Measurements from ENCODE around the gene NET1. TPM values are rescaled to one million over a fixed set of nuclear protein-coding genes. Genes with fewer than 3 reads are reported as not detected.

Gene NET1
- total and polyA plus RNA-seq, 9 donors: 31.0 to 79.2 (median 51.0) TPM

- Histone ChIP-seq H3K27ac (no peak overlapping the region), H3K9me3 (no peaks in the 10 kb centered on the region), H3K4me3 (no peak overlapping the region), H3K27me3 (no peaks in the 10 kb centered on the region), H3K36me3 (no peaks in the 10 kb centered on the region), H3K4me1 (ENCODE audit: insufficient read depth) (no peaks in the 10 kb centered on the region)
- no peak for TF ChIP-seq EP300 (IDR thresholded peaks at IDR 0.05)
- no peak for DNase-seq
- WGBS, 3 donors: 49 to 66% (median 63%) methylated on average over 3 of the region's 3 CpGs
- intact Hi-C loops (cut with DNase I): no loop called here
Measured at GRCh38 chr10:5493691-5494090, 81.3 kb downstream of the NET1 start.

- no peak overlapping the region for H3K27ac ChIP-seq
- H3K4me3 ChIP-seq: no peak overlapping the region
- intact Hi-C loops (cut with DNase I): no loop called here
- H3K9me3 ChIP-seq: no peaks in the 10 kb centered on the region
- no peaks in the 10 kb centered on the region for H3K36me3 ChIP-seq
- H3K4me1 ChIP-seq (ENCODE audit: insufficient read depth): no peaks in the 10 kb centered on the region
- TF ChIP-seq CTCF (IDR thresholded peaks at IDR 0.05): no peak
- no peak for TF ChIP-seq POLR2A (IDR thresholded peaks at IDR 0.05)
- TF ChIP-seq EP300 (IDR thresholded peaks at IDR 0.05): no peak
- no peak for DNase-seq
- H3K27me3 ChIP-seq: no peaks in the 10 kb centered on the region
- WGBS, 3 donors: 77 to 81% (median 78%) methylated on average over 8 of the region's 8 CpGs
Measured at GRCh38 chr10:5494611-5495010, 82.3 kb downstream of the NET1 start.

- no peak for TF ChIP-seq CTCF (IDR thresholded peaks at IDR 0.05)
- H3K27ac ChIP-seq: no peak overlapping the region
- intact Hi-C loops (cut with DNase I): no loop called here
- no peaks in the 10 kb centered on the region for H3K9me3 ChIP-seq
- no peaks in the 10 kb centered on the region for H3K27me3 ChIP-seq
- no peak for DNase-seq
- WGBS, 3 donors: 85% methylated on average over 23 to 25 of the region's 25 CpGs
- H3K36me3 ChIP-seq: no peaks in the 10 kb centered on the region
- no peak overlapping the region for H3K4me3 ChIP-seq
- H3K4me1 ChIP-seq (ENCODE audit: insufficient read depth): no peaks in the 10 kb centered on the region
Measured at GRCh38 chr10:5496261-5497250, 84.2 kb downstream of the NET1 start.

- DNase-seq: no peak
- Histone ChIP-seq H3K36me3 (no peaks in the 10 kb centered on the region), H3K9me3 (no peaks in the 10 kb centered on the region), H3K4me3 (no peak overlapping the region), H3K27me3 (no peaks in the 10 kb centered on the region), H3K4me1 (ENCODE audit: insufficient read depth) (no peaks in the 10 kb centered on the region), H3K27ac (no peak overlapping the region)
- 75 to 93% (median 77%) methylated on average over 6 of the region's 6 CpGs for WGBS, 3 donors
- TF ChIP-seq CTCF (IDR thresholded peaks at IDR 0.05): no peak
- no peak for TF ChIP-seq POLR2A (IDR thresholded peaks at IDR 0.05)
- no peak for TF ChIP-seq EP300 (IDR thresholded peaks at IDR 0.05)
- intact Hi-C loops (cut with DNase I): no loop called here
Measured at GRCh38 chr10:5497289-5497688, 84.9 kb downstream of the NET1 start.
